Astrocyte (in vitro differentiated cells and primary cell): Measurements from ENCODE around the gene PTGS2. TPM values are rescaled to one million over a fixed set of nuclear protein-coding genes. Genes with fewer than 3 reads are reported as not detected.

Experiments
- DNase-seq: peaks from one replicate; pipeline ENCODE4 v3.0.0-alpha.2; 2010; ENCODE audit warnings: low read depth
- FAIRE-seq: peaks from 2 replicates; lab custom pipeline; 2011; peaks lifted over from hg19 to GRCh38; lab: Jason Lieb, UNC
- H2AFZ ChIP-seq: 2 replicates; pipeline ENCODE4 v1.6.0; 2012; ENCODE audit warnings: low read depth, low read length, inconsistent platforms
- H3K27ac ChIP-seq: 2 replicates; pipeline ENCODE4 v1.5.1; 2011; ENCODE audit warnings: low read depth, low read length, inconsistent platforms
- H3K27me3 ChIP-seq: 2 replicates; pipeline ENCODE4 v1.6.0; 2011; ENCODE audit warnings: low read length, inconsistent platforms; ENCODE audit not compliant: insufficient read depth
- H3K36me3 ChIP-seq: 2 replicates; pipeline ENCODE4 v1.5.1; 2011; ENCODE audit warnings: low read length, inconsistent platforms; ENCODE audit not compliant: insufficient read depth
- H3K4me1 ChIP-seq: 2 replicates; pipeline ENCODE4 v1.5.1; 2011; ENCODE audit warnings: low read length, inconsistent platforms; ENCODE audit not compliant: insufficient read depth
- H3K4me2 ChIP-seq: 2 replicates; pipeline ENCODE4 v1.6.0; 2012; ENCODE audit warnings: low read length, inconsistent platforms
- H3K4me3 ChIP-seq: 2 replicates; pipeline ENCODE4 v1.5.1; 2011; ENCODE audit warnings: low read depth, mild to moderate bottlenecking, low read length, inconsistent platforms; ENCODE audit not compliant: insufficient read depth
- H3K79me2 ChIP-seq: 2 replicates; pipeline ENCODE4 v1.6.0; 2012; ENCODE audit warnings: mild to moderate bottlenecking, low read length, inconsistent platforms; ENCODE audit not compliant: insufficient read depth
- H3K9ac ChIP-seq: 2 replicates; pipeline ENCODE4 v1.6.0; 2012; ENCODE audit warnings: mild to moderate bottlenecking, low read length, inconsistent platforms
- H3K9me3 ChIP-seq: 2 replicates; pipeline ENCODE4 v1.5.1; 2012; ENCODE audit warnings: low read depth, mild to moderate bottlenecking, low read length, inconsistent platforms; ENCODE audit not compliant: insufficient read depth
- H4K20me1 ChIP-seq: 2 replicates; pipeline ENCODE4 v1.6.0; 2012; ENCODE audit warnings: low read length, inconsistent platforms; ENCODE audit not compliant: insufficient read depth
- H3K27ac Mint-ChIP-seq: one replicate; pipeline ENCODE4 v1.8.0; 2021; ENCODE audit warnings: mild to moderate bottlenecking, mixed read lengths; ENCODE audit not compliant: unreplicated experiment
- H3K27me3 Mint-ChIP-seq: one replicate; pipeline ENCODE4 v1.8.0; 2021; ENCODE audit warnings: low read depth, mixed read lengths; ENCODE audit not compliant: unreplicated experiment
- H3K36me3 Mint-ChIP-seq: one replicate; pipeline ENCODE4 v1.8.0; 2021; ENCODE audit warnings: low read depth, mixed read lengths; ENCODE audit not compliant: unreplicated experiment
- H3K4me1 Mint-ChIP-seq: one replicate; pipeline ENCODE4 v1.8.0; 2021; ENCODE audit warnings: low read depth, mixed read lengths; ENCODE audit not compliant: unreplicated experiment
- H3K4me3 Mint-ChIP-seq: one replicate; pipeline ENCODE4 v1.8.0; 2021; ENCODE audit warnings: mild to moderate bottlenecking, moderate library complexity, mixed read lengths; ENCODE audit not compliant: unreplicated experiment
- H3K9me3 Mint-ChIP-seq: one replicate; pipeline ENCODE4 v1.8.0; 2021; ENCODE audit warnings: mild to moderate bottlenecking, mixed read lengths; ENCODE audit not compliant: unreplicated experiment
- CTCF ChIP-seq: IDR thresholded peaks from 2 replicates; pipeline ENCODE4 v1.5.1; 2011; ENCODE audit warnings: low read depth, mild to moderate bottlenecking, inconsistent platforms, low read length, moderate library complexity; ENCODE audit not compliant: insufficient read depth
- EZH2 ChIP-seq: IDR thresholded peaks from 2 replicates; pipeline ENCODE4 v1.6.1; 2012; ENCODE audit warnings: mild to moderate bottlenecking, low read length, inconsistent platforms; ENCODE audit not compliant: insufficient read depth
- total RNA-seq: library from RNA; stranded (reverse); gene quantifications from 2 replicates; pipeline ENCODE4 v1.2.1, GENCODE V29; 2021

PTGS2 gene
- total RNA-seq, 1 donor from 2014 or later = 4.7 TPM

GRCh38 chr1:186657481-186657880 is 22.7 kb downstream of the PTGS2 start:
- Mint-ChIP-seq H3K4me3 (no peak overlapping the region), H3K4me1 (no peaks in the 10 kb centered on the region), H3K27ac (no peak overlapping the region), H3K36me3 (peaks cover 1% of the 10 kb centered on the region), H3K9me3 (no peaks in the 10 kb centered on the region), H3K27me3 (no peaks in the 10 kb centered on the region)
- no peak overlapping the region for H3K27ac ChIP-seq
- no peak for TF ChIP-seq CTCF
- no peak for TF ChIP-seq EZH2
- H3K36me3 ChIP-seq = no peaks in the 10 kb centered on the region
- DNase-seq (no peak), FAIRE-seq (no peak)
- no peaks in the 10 kb centered on the region for H4K20me1 ChIP-seq
- no peaks in the 10 kb centered on the region for H3K4me1 ChIP-seq
- no peaks in the 10 kb centered on the region for H3K27me3 ChIP-seq
- no peaks in the 10 kb centered on the region for H3K79me2 ChIP-seq
- no peak overlapping the region for H3K4me2 ChIP-seq
- H3K9me3 ChIP-seq = no peaks in the 10 kb centered on the region
- no peak overlapping the region for H3K9ac ChIP-seq
- H2AFZ ChIP-seq = no peak overlapping the region
- no peak overlapping the region for H3K4me3 ChIP-seq

- no peak overlapping the region for H3K9ac ChIP-seq
- no peaks in the 10 kb centered on the region for H4K20me1 ChIP-seq
- FAIRE-seq (no peak), DNase-seq (no peak)
- H3K4me3 Mint-ChIP-seq = no peak overlapping the region
- no peaks in the 10 kb centered on the region for H3K79me2 ChIP-seq
- no peak overlapping the region for H3K4me2 ChIP-seq
- H3K27ac ChIP-seq = no peak overlapping the region
- TF ChIP-seq CTCF (no peak), EZH2 (no peak)
- no peaks in the 10 kb centered on the region for H3K4me1 Mint-ChIP-seq
- H3K36me3 Mint-ChIP-seq = peaks cover 1% of the 10 kb centered on the region
- H3K9me3 ChIP-seq = no peaks in the 10 kb centered on the region
- no peak overlapping the region for H3K27ac Mint-ChIP-seq
- H3K36me3 ChIP-seq = no peaks in the 10 kb centered on the region
- H3K9me3 Mint-ChIP-seq = no peaks in the 10 kb centered on the region
- H3K27me3 ChIP-seq = no peaks in the 10 kb centered on the region
- no peak overlapping the region for H2AFZ ChIP-seq
- H3K4me1 ChIP-seq = no peaks in the 10 kb centered on the region
- H3K4me3 ChIP-seq = no peak overlapping the region
- H3K27me3 Mint-ChIP-seq = no peaks in the 10 kb centered on the region
Measured at GRCh38 chr1:186655876-186656275, 24.3 kb downstream of the PTGS2 start.

- no peaks in the 10 kb centered on the region for H3K4me1 Mint-ChIP-seq
- H3K27me3 Mint-ChIP-seq = no peaks in the 10 kb centered on the region
- no peaks in the 10 kb centered on the region for H4K20me1 ChIP-seq
- H3K4me3 ChIP-seq = no peak overlapping the region
- no peak overlapping the region for H3K27ac ChIP-seq
- H3K27ac Mint-ChIP-seq = no peak overlapping the region
- no peak overlapping the region for H3K9ac ChIP-seq
- FAIRE-seq = no peak
- DNase-seq = no peak
- H3K9me3 Mint-ChIP-seq = no peaks in the 10 kb centered on the region
- TF ChIP-seq CTCF = no peak
- TF ChIP-seq EZH2 = no peak
- no peaks in the 10 kb centered on the region for H3K27me3 ChIP-seq
- no peaks in the 10 kb centered on the region for H3K36me3 ChIP-seq
- peaks cover 1% of the 10 kb centered on the region for H3K36me3 Mint-ChIP-seq
- H2AFZ ChIP-seq = no peak overlapping the region
- no peak overlapping the region for H3K4me2 ChIP-seq
- H3K4me1 ChIP-seq = no peaks in the 10 kb centered on the region
- no peak overlapping the region for H3K4me3 Mint-ChIP-seq
- no peaks in the 10 kb centered on the region for H3K9me3 ChIP-seq
- no peaks in the 10 kb centered on the region for H3K79me2 ChIP-seq
Measured at GRCh38 chr1:186654741-186655140, 25.5 kb downstream of the PTGS2 start.
